ENCODE data around the gene TEX38.
"Not testable (repeated sequence)": the region's sequence is repeated elsewhere in the genome, so short reads cannot be mapped to it uniquely, and the experiment has no call there.

Gene TEX38

GRCh38 chr1:46671554-46671953, at the start of gene TEX38:
Gene TEX38 (plus strand): TSS chr1:46671854. CDS start chr1:46671935, 81 bp downstream.
- DNase-seq, result no peak

GRCh38 chr1:46621930-46622329, 49.7 kb upstream of the TEX38 start:
- no peak for DNase-seq

DNA sequence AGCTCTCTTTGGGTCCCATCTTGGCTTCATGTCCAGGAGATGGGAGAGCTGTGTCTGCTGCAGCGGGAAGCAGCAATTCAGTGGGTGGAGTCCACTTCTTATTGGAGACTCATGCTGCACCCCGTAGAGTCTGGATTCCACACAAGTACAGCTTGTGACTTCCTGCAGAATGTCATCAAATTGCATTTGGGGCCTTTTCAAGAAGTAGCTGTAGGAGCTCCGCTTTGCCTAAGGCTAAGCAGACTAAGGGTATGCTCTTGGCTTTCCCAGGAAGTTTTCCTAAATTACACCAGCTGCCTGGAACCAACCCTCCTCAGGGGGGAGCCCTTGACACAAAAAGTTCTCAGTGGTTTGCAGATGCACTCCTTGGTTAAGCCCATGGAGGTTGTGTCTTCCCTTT, 49.3 kb upstream of the TEX38 start:
- no peak for DNase-seq

- DNase-seq, result no peak
Measured at GRCh38 chr1:46623743-46624644, 47.7 kb upstream of the TEX38 start.

- DNase-seq, result no peak
Measured at GRCh38 chr1:46630719-46631118, 40.9 kb upstream of the TEX38 start.

- no peak for DNase-seq
Measured at GRCh38 chr1:46635205-46635604, 36.4 kb upstream of the TEX38 start.

GRCh38 chr1:46637444-46638083, 34.1 kb upstream of the TEX38 start:
- DNase-seq, result no peak

DNA sequence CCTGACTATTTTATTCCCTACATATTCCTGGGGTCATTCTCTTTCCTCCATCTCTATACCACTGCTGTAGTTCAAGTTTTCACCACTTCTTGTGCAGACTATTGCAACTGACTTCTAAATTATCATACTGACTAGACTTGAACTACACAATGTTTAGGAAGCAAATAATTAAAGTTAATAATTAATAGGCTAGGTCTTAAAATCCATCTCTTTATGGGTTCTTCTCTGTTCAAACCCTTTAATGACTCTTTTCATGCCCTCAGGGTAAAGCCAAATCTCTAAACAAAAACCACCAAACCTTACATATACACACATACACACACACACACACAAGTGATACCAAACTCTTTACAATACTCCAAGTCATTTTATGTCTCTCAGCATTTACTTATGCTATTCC, 32.7 kb upstream of the TEX38 start:
- no peak for DNase-seq

- DNase-seq, result no peak
Measured at GRCh38 chr1:46639547-46639946, 32.1 kb upstream of the TEX38 start.

DNA sequence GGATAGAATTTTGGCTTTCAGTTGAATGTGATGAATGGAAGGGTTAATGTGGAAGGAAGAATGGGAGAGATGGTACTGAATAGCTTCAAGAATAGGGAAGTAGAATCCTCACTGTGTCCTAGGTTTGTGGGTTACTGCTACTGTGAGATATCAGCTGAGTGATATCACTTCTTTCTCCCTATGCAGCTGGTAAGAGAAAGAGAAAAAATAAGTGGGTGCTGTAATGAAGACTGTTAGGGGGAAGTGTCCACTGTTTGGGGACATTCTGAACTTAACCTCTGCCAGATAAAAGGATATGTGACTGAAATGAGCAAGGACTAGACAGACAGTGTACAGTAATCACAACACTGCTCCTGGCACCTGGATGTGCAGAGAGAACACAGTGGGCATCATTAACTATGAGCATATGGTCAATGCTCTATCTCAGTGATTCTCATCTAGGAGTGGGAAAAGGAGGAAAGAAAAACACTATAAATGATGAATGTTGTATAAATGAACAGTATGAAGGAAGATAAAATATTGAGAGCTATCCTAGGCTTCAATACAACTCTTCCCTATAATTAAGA, 29.5 kb upstream of the TEX38 start:
- no peak for DNase-seq

GRCh38 chr1:46643368-46643775, 28.3 kb upstream of the TEX38 start:
- peak; percentile 57 to 76 for DNase-seq

GRCh38 chr1:46645815-46646214, 25.8 kb upstream of the TEX38 start:
- no peak for DNase-seq

- DNase-seq, result no peak
Measured at GRCh38 chr1:46646331-46646730, 25.3 kb upstream of the TEX38 start.

DNA sequence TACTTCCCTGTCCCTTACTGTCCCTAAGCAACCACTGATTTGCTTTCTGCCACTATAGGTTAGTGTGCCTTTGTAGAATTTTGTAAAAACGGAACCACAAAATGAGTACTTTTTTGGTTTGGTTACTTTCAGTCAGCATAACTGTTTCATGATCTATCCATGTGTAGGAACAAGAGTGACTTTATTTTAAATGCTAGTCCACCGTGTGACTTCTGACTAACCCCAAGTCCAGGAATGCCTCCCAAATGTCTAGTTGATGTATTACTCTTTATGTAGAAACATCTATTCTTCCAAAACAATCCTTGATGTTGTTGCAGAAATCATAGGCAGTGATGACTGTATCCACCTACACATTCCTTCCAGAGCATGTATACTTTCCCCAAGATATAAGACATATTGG, 24.8 kb upstream of the TEX38 start:
- no peak for DNase-seq

- DNase-seq, result no peak
Measured at GRCh38 chr1:46647611-46648010, 24.0 kb upstream of the TEX38 start.

GRCh38 chr1:46649764-46650163, 21.9 kb upstream of the TEX38 start:
- DNase-seq, result no peak

DNA sequence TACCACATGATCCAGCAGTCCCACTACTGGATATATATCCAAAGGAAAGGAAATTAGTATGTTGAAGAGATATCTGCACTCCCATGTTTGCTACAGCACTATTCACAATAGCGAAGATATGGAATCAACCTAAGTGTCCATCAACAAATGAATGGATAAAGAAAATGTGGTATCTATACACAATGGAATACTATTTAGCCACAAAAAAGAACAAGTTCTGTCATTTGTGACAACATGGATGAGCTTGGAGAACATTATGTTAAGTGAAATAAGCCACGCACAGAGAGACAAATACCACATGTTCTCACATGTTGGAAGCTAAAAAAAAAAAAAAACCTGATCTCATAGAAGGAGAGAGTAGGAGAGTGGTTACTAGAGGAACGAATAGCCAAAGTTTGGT, 21.2 kb upstream of the TEX38 start:
- no peak for DNase-seq

- DNase-seq, result not testable (repeated sequence)
Measured at GRCh38 chr1:46651152-46651551, 20.5 kb upstream of the TEX38 start.

- DNase-seq, result no peak
Measured at GRCh38 chr1:46652321-46653100, 19.1 kb upstream of the TEX38 start.

DNA sequence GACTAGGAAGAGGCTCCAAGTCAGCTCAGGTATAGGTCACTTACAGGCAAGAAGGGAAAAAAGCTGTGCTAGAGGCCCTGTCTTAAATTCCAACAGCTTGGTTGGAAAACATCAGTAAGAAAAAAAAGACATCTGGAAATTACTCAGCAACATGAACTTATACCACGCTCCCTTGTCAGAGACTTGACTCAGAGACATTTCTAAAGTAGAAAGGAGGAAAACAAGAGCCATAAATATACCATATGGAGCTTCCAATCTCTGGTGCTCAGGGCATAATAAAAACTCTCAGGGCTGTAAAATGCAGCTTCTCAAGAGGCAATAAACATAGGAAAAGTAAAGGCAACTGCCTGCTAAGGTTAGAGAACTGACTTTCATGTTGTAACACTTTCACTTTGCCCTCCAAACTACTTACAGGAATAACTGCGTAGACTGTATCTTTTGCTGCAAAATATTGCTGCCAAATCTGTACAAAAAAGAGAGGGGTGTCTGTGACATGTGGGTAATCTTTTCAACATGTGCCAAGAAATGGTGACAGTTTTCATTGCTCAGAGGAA, 18.2 kb upstream of the TEX38 start:
- DNase-seq, result no peak

- DNase-seq, result no peak
Measured at GRCh38 chr1:46654012-46654411, 17.6 kb upstream of the TEX38 start.

DNA sequence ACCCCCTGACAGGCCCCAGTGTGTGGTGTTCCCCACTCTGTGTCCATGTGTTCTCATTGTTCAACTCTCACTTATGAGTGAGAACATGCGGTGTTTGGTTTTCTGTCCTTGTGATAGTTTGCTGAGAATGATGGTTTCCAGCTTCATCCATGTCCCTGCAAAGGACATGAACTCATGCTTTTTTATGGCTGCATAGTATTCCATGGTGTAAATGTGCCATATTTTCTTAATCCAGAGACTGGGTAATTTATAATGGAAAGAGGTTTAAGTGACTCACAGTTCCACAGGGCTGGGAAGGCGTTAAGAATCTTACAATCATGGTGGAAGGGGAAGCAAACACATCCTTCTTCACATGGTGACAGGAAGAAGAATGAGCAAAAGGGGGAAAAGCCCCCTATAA, 17.0 kb upstream of the TEX38 start:
- not testable (repeated sequence) for DNase-seq

- DNase-seq, result no peak
Measured at GRCh38 chr1:46655848-46656247, 15.8 kb upstream of the TEX38 start.

Measured in SHP77 (cell line).